HG02884 (cell line): ENCODE results near the gene SKAP2.

Experiments used
- ATAC-seq: cut with Tn5 transposase; IDR thresholded peaks from one replicate; pipeline ENCODE4 v1.9.1; 2021; ENCODE audit warnings: mild to moderate bottlenecking, moderate library complexity; ENCODE audit not compliant: unreplicated experiment

Gene SKAP2

GRCh38 chr7:26698194-26698593, 166.2 kb downstream of the SKAP2 start:
- ATAC-seq, result no peak

- no peak for ATAC-seq
Measured at GRCh38 chr7:26696978-26697377, 167.4 kb downstream of the SKAP2 start.

DNA sequence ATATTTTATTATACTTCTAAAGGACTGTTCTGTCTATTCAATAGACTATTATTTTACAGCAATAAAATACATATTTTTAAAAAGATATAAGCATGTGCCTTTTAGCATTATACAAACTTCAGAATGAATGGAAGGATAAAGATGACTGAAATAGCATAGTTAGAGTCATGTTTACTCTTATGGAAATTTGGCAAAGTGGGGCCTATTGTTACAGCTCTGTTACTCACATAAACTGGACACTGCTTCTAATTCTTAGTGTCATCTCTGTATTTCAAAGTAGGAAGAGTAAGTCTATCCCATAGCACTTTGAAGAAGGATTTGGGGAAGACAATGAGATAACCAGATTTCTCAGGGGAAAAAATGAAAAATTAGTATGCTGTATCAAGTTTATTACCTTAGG, 168.2 kb downstream of the SKAP2 start:
- ATAC-seq, result no peak

- no peak for ATAC-seq
Measured at GRCh38 chr7:26694713-26695112, 169.7 kb downstream of the SKAP2 start.

- no peak for ATAC-seq
Measured at GRCh38 chr7:26694141-26694540, 170.2 kb downstream of the SKAP2 start.

DNA sequence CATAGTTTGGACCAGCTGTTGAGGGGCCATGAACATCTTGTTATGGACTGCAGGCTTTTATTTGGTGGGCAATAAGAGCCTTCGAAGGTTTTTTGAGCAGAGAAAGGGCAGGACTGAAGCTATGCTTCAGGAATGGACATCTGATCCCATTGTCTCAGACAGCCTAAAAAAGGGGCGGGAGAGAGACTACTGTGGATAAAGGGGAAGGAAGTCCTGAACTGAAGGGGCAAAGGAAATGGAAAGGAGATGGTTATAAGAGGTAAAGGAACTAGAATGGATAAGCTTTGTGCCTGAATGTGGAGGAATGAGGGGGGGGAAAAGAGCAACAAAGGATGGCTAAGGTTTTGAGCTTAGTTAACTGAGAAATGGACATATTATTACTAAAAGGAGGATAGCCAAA, 172.5 kb downstream of the SKAP2 start:
- no peak for ATAC-seq

GRCh38 chr7:26691406-26691805, 173.0 kb downstream of the SKAP2 start:
- ATAC-seq, result no peak

GRCh38 chr7:26690135-26690805, 174.1 kb downstream of the SKAP2 start:
- no peak for ATAC-seq

- peak; percentile 79 for ATAC-seq
Measured at GRCh38 chr7:26688936-26689506, 175.4 kb downstream of the SKAP2 start.

- ATAC-seq, result no peak
Measured at GRCh38 chr7:26688388-26688787, 176.0 kb downstream of the SKAP2 start.

- ATAC-seq, result no peak
Measured at GRCh38 chr7:26687032-26687431, 177.4 kb downstream of the SKAP2 start.

- no peak for ATAC-seq
Measured at GRCh38 chr7:26686448-26686981, 177.9 kb downstream of the SKAP2 start.

DNA sequence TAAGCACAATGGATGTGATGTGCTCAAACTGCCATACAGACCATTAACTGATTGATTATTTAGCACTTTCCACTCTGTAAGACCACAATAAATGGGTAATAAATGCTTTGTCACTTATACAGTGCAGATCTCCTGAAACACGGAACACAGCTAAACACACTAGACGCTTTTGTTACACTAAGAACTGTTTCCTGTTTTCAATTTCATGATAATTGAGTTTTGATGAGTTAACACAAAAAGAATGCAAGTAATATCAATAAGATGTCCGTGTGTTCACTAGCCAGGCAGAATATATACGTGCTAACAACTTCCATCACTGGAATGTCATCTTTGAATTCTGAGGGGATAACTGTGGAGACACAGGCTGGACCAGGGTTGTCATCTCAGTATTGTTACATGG, 178.8 kb downstream of the SKAP2 start:
- no peak for ATAC-seq

GRCh38 chr7:26684447-26684846, 179.9 kb downstream of the SKAP2 start:
- no peak for ATAC-seq

- ATAC-seq, result no peak
Measured at GRCh38 chr7:26683277-26683676, 181.1 kb downstream of the SKAP2 start.

GRCh38 chr7:26681819-26682418, 182.5 kb downstream of the SKAP2 start:
- no peak for ATAC-seq

- no peak for ATAC-seq
Measured at GRCh38 chr7:26680587-26680986, 183.8 kb downstream of the SKAP2 start.

GRCh38 chr7:26675143-26675887, 189.1 kb downstream of the SKAP2 start:
- no peak for ATAC-seq

- ATAC-seq, result no peak
Measured at GRCh38 chr7:26673858-26674257, 190.5 kb downstream of the SKAP2 start.

DNA sequence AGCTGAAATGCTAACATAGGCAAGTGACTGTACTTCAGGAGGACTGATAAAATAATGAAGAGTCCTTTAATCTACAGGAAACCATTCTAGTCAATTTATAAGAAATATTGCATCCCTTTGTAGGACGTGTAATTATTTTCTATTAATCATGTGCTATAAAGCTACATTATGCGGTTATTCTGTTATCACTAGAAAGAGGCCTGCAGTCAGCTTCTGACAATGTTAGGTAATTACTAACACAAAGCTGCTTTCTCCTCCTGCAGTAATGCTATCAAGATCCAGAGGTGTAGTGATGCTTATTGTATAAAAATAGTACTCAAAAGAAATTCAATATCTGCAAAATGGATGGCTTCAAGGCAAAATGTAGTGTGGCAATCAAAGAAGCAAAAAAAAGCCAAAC, 191.1 kb downstream of the SKAP2 start:
- no peak for ATAC-seq

- ATAC-seq, result no peak
Measured at GRCh38 chr7:26670841-26671240, 193.5 kb downstream of the SKAP2 start.

DNA sequence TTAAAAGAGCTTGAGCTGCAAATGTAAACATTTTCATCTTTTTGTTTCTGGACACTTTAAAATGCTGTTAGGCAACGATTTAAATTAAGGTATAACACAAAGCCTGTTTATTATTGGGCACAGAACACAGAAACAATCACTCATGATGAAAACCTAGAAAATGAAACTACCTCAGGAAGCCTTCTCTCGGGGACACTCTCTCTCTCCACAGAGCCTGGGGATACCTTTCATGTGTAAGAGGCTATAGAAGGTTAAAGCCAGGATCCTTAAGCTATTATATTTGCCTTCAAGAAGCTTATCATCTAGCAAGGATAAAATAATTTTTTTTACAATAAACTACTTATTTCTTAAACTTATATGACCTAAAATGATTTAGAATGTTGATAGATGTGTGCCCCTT, 194.1 kb downstream of the SKAP2 start:
- ATAC-seq, result no peak
